GM23338 (cell line): Measurements from ENCODE around the gene PHLDA3. TPM values are rescaled to one million over a fixed set of nuclear protein-coding genes. Genes with fewer than 3 reads are reported as not detected.

ENCODE experiments used
- ATAC-seq: fragments of 200-7000 bp; cut with Tn5 transposase; 3 replicates; pipeline ENCODE4 v1.9.1; 2020
- DNase-seq: peaks from one replicate; pipeline ENCODE4 v3.0.0-alpha.2; 2015; ENCODE audit warnings: low spot score
- H2AFZ ChIP-seq: fragments of 200-600 bp; sonication (generic); 2 replicates; pipeline ENCODE4 v1.8.0; 2016; ENCODE audit warnings: antibody characterized with exemption, mild to moderate bottlenecking, moderate library complexity
- H3F3A ChIP-seq: fragments of 200-600 bp; sonication (generic); replicated peaks from 2 replicates; pipeline ENCODE4 v1.8.0; 2017; ENCODE audit warnings: antibody characterized with exemption, mixed run types, low read depth
- H3K27ac ChIP-seq: fragments of 200-600 bp; sonication (generic); 2 replicates; pipeline ENCODE4 v1.6.1; 2016; ENCODE audit warnings: low read depth
- H3K27me3 ChIP-seq: fragments of 200-600 bp; sonication (generic); 2 replicates; pipeline ENCODE4 v1.8.0; 2016; ENCODE audit warnings: mild to moderate bottlenecking, mixed run types, moderate library complexity; ENCODE audit not compliant: insufficient read depth
- H3K36me3 ChIP-seq: fragments of 200-600 bp; sonication (generic); 2 replicates; pipeline ENCODE4 v1.8.0; 2016; ENCODE audit warnings: mild to moderate bottlenecking; ENCODE audit not compliant: insufficient read depth
- H3K4me1 ChIP-seq: fragments of 200-600 bp; sonication (generic); 2 replicates; pipeline ENCODE4 v1.8.0; 2016; ENCODE audit warnings: mild to moderate bottlenecking, moderate library complexity; ENCODE audit not compliant: insufficient read depth
- H3K4me2 ChIP-seq: fragments of 200-600 bp; sonication (generic); 2 replicates; pipeline ENCODE4 v1.7.1; 2017; ENCODE audit warnings: mixed run types
- H3K4me3 ChIP-seq: fragments of 200-600 bp; sonication (generic); 2 replicates; pipeline ENCODE4 v1.6.1; 2016; ENCODE audit warnings: mixed run types
- H3K79me2 ChIP-seq: fragments of 200-600 bp; sonication (generic); replicated peaks from 2 replicates; pipeline ENCODE4 v1.8.0; 2017; ENCODE audit warnings: mild to moderate bottlenecking; ENCODE audit not compliant: insufficient read depth
- H3K9me2 ChIP-seq: fragments of 200-600 bp; sonication (generic); 2 replicates; pipeline ENCODE4 v1.8.0; 2017; ENCODE audit not compliant: insufficient read depth
- H4K20me1 ChIP-seq: fragments of 200-600 bp; sonication (generic); replicated peaks from 2 replicates; pipeline ENCODE4 v1.8.0; 2017; ENCODE audit warnings: mild to moderate bottlenecking; ENCODE audit not compliant: insufficient read depth
- H3K27ac Mint-ChIP-seq: 2 replicates; pipeline ENCODE4 v1.8.0; 2020; ENCODE audit warnings: inconsistent platforms, mild to moderate bottlenecking, moderate library complexity, mixed read lengths
- H3K27me3 Mint-ChIP-seq: 3 replicates; pipeline ENCODE4 v1.8.0; 2022; ENCODE audit warnings: low read depth, mild to moderate bottlenecking, moderate library complexity, mixed read lengths, inconsistent platforms; ENCODE audit not compliant: insufficient read depth, poor library complexity
- H3K36me3 Mint-ChIP-seq: 3 replicates; pipeline ENCODE4 v1.8.0; 2021; ENCODE audit warnings: low read depth, mild to moderate bottlenecking, inconsistent platforms, moderate library complexity, mixed read lengths
- H3K4me1 Mint-ChIP-seq: 3 replicates; pipeline ENCODE4 v1.8.0; 2020; ENCODE audit warnings: mild to moderate bottlenecking, inconsistent platforms, mixed read lengths
- H3K4me3 Mint-ChIP-seq: 3 replicates; pipeline ENCODE4 v1.8.0; 2021; ENCODE audit warnings: moderate library complexity, mild to moderate bottlenecking, inconsistent platforms, mixed read lengths
- H3K9me3 Mint-ChIP-seq: 3 replicates; pipeline ENCODE4 v1.8.0; 2020; ENCODE audit warnings: moderate library complexity, mild to moderate bottlenecking, inconsistent platforms, mixed read lengths
- CREB1 ChIP-seq: fragments of 250-450 bp; sonication (Bioruptor Pico); IDR thresholded peaks from 2 replicates; pipeline ENCODE4 v1.5.0; 2020; ENCODE audit warnings: low read depth, mild to moderate bottlenecking, moderate library complexity
- CTCF ChIP-seq, 2 experiments: fragments of 200-600 bp in 1 of 2; sonication (generic) in 1 of 2; conservative IDR thresholded peaks; 2 replicates each; pipeline versions ENCODE4 v1.5.1 to v1.6.1; 2016 to 2017; ENCODE audit warnings: antibody characterized with exemption in 2 of 2, low read depth in 2 of 2, mild to moderate bottlenecking in 2 of 2, moderate library complexity in 1 of 2
- ETS1 ChIP-seq: IDR thresholded peaks from 2 replicates; pipeline ENCODE4 v1.6.1; 2016; ENCODE audit warnings: antibody characterized with exemption
- EZH2phosphoT487 ChIP-seq: fragments of 200-600 bp; sonication (generic); IDR thresholded peaks from one replicate; pipeline ENCODE4 v1.8.1; 2018; ENCODE audit warnings: antibody characterized with exemption; ENCODE audit not compliant: unreplicated experiment
- JUNB ChIP-seq: IDR thresholded peaks from one replicate; pipeline ENCODE4 v1.6.1; 2016; ENCODE audit warnings: antibody characterized with exemption; ENCODE audit not compliant: unreplicated experiment
- NANOG ChIP-seq: IDR thresholded peaks from 2 replicates; pipeline ENCODE4 v1.6.1; 2016; ENCODE audit warnings: antibody characterized with exemption, borderline replicate concordance
- POLR2AphosphoS5 ChIP-seq: IDR thresholded peaks from 2 replicates; pipeline ENCODE4 v1.6.1; 2016; ENCODE audit warnings: antibody characterized with exemption, low read depth
- REST ChIP-seq: IDR thresholded peaks from one replicate; pipeline ENCODE4 v1.6.1; 2018; ENCODE audit warnings: antibody characterized with exemption; ENCODE audit not compliant: unreplicated experiment
- STAT1 ChIP-seq: IDR thresholded peaks from one replicate; pipeline ENCODE4 v1.6.1; 2016; ENCODE audit warnings: antibody characterized with exemption; ENCODE audit not compliant: unreplicated experiment
- ZNF114 ChIP-seq: fragments of 250-450 bp; sonication (Bioruptor Pico); IDR thresholded peaks from 2 replicates; pipeline ENCODE4 v1.5.0; 2020; ENCODE audit warnings: mild to moderate bottlenecking, moderate library complexity
- ZNF331 ChIP-seq: fragments of 250-450 bp; sonication (Bioruptor Pico); IDR thresholded peaks from 2 replicates; pipeline ENCODE4 v1.5.0; 2020; ENCODE audit warnings: low read depth, mild to moderate bottlenecking, moderate library complexity
- ZNF462 ChIP-seq: fragments of 250-450 bp; sonication (Bioruptor Pico); IDR thresholded peaks from 2 replicates; pipeline ENCODE4 v1.5.0; 2020; ENCODE audit warnings: mild to moderate bottlenecking, moderate library complexity
- polyA plus RNA-seq: library from polyadenylated mRNA; unstranded; fragments of >200 nt; fragmentation: Nextera tagmentation; extraction: Ambion mirVana; gene quantifications from 2 replicates; pipeline ENCODE4 v1.2.1, GENCODE V29; 2016
- total RNA-seq: library from RNA; depleted of rRNA; stranded (reverse); fragments of >200 nt; shearing (Covaris generic); gene quantifications from 2 replicates; pipeline ENCODE4 v1.2.3, GENCODE V29; 2014

Gene PHLDA3
- total and polyA plus RNA-seq, 2 experiments from 2014 or later = 37.5 to 87.4 TPM

GRCh38 chr1:201510734-201511133 is 41.7 kb upstream of the PHLDA3 start (continued):
- TF ChIP-seq ZNF462 (CRISPR knock-in tag) (no peak), ZNF114 (CRISPR knock-in tag) (no peak)

- no peak for ATAC-seq
- Histone ChIP-seq H3F3A (0 out of 2 replicates have a peak, but pooled peaks cover 8% of the 10 kb centered on the region), H2AFZ (no peak overlapping the region), H3K4me3 (no peak overlapping the region), H3K4me1 (peaks cover 18% of the 10 kb centered on the region), H3K79me2 (peaks cover 3% of the 10 kb centered on the region; the same call in 1 of the 2 replicates), H3K4me2 (no peak overlapping the region), H4K20me1 (no peaks in the 10 kb centered on the region), H3K36me3 (no peaks in the 10 kb centered on the region), H3K9me2 (peaks cover 12% of the 10 kb centered on the region), H3K27me3 (peaks cover 39% of the 10 kb centered on the region), H3K27ac (no peak overlapping the region)
- no peak for DNase-seq
- no peaks in the 10 kb centered on the region for H3K9me3 Mint-ChIP-seq
- H3K27ac Mint-ChIP-seq = no peak overlapping the region
- peaks cover 35% of the 10 kb centered on the region for H3K27me3 Mint-ChIP-seq
- no peaks in the 10 kb centered on the region for H3K36me3 Mint-ChIP-seq
- H3K4me1 Mint-ChIP-seq = peaks cover 39% of the 10 kb centered on the region
- H3K4me3 Mint-ChIP-seq = no peak overlapping the region
- TF ChIP-seq ZNF114 (CRISPR knock-in tag) (no peak), POLR2AphosphoS5 (no peak), NANOG (no peak), EZH2phosphoT487 (no peak), CREB1 (CRISPR knock-in tag) (no peak), REST (no peak), CTCF (conservative IDR thresholded peaks at IDR 0.05; ENCODE audit: low read depth in 2 of 2) (no peak), STAT1 (no peak), JUNB (no peak), ZNF331 (CRISPR knock-in tag) (no peak), ETS1 (no peak)
Measured at GRCh38 chr1:201509601-201510374, 40.8 kb upstream of the PHLDA3 start.
